ENCODE results near the gene FBLN1. TPM values are rescaled to one million over a fixed set of nuclear protein-coding genes. Genes with fewer than 3 reads are reported as not detected.

The FBLN1 gene
- polyA plus RNA-seq, 1 donor from 2014 or later: 3.4 TPM

DNA sequence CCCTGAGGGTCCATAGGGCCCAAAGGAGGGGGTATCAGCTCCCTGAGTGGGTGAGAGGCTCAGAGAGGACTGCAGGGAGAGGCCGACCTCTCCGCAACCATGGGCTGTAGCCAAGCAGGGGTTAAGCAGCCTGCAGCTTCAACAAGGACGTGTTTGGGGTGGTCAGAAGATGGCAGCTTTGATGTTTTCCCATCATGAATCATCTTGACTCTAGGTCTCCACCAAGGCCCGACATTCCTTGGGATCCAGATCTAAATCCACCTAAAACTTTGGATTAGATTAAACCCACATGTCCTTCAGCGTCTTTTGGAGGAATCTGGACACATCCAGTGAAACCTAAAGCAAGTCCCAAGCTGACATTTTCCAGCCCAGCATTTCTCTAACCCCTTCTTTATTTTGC, 19.8 kb downstream of the FBLN1 start:
- no peaks in the 10 kb centered on the region for H3K36me3 ChIP-seq (ENCODE audit: insufficient read depth, low read length)
- no peaks in the 10 kb centered on the region for H3K9me2 ChIP-seq (ENCODE audit: insufficient read depth, low read length)
- no peaks in the 10 kb centered on the region for H3K79me2 ChIP-seq (replicated peaks; ENCODE audit: insufficient read depth, low read length)
- H3K9me3 ChIP-seq (ENCODE audit: low read length): no peaks in the 10 kb centered on the region
- H3K4me2 ChIP-seq (ENCODE audit: low read length): no peak overlapping the region
- H4K20me1 ChIP-seq (ENCODE audit: insufficient read depth): no peaks in the 10 kb centered on the region
- H3K4me3 ChIP-seq (ENCODE audit: low read length): no peak overlapping the region
- no peak overlapping the region for H3K27ac ChIP-seq (ENCODE audit: low read length)
- H3K27me3 ChIP-seq (ENCODE audit: insufficient read depth, low read depth, low read length): no peaks in the 10 kb centered on the region
- no peak overlapping the region for H3K9ac ChIP-seq (ENCODE audit: low read length)
- TF ChIP-seq, protein P1, sequence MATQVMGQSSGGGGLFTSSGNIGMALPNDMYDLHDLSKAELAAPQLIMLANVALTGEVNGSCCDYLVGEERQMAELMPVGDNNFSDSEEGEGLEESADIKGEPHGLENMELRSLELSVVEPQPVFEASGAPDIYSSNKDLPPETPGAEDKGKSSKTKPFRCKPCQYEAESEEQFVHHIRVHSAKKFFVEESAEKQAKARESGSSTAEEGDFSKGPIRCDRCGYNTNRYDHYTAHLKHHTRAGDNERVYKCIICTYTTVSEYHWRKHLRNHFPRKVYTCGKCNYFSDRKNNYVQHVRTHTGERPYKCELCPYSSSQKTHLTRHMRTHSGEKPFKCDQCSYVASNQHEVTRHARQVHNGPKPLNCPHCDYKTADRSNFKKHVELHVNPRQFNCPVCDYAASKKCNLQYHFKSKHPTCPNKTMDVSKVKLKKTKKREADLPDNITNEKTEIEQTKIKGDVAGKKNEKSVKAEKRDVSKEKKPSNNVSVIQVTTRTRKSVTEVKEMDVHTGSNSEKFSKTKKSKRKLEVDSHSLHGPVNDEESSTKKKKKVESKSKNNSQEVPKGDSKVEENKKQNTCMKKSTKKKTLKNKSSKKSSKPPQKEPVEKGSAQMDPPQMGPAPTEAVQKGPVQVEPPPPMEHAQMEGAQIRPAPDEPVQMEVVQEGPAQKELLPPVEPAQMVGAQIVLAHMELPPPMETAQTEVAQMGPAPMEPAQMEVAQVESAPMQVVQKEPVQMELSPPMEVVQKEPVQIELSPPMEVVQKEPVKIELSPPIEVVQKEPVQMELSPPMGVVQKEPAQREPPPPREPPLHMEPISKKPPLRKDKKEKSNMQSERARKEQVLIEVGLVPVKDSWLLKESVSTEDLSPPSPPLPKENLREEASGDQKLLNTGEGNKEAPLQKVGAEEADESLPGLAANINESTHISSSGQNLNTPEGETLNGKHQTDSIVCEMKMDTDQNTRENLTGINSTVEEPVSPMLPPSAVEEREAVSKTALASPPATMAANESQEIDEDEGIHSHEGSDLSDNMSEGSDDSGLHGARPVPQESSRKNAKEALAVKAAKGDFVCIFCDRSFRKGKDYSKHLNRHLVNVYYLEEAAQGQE (IDR thresholded peaks at IDR 0.05; ENCODE audit: borderline replicate concordance): no peak
- no peak for TF ChIP-seq MXI1 (conservative IDR thresholded peaks at IDR 0.05; ENCODE audit: poor library complexity, severe bottlenecking)
- TF ChIP-seq SMC3 (conservative IDR thresholded peaks at IDR 0.05; ENCODE audit: poor library complexity): no peak
- TF ChIP-seq EZH2 (IDR thresholded peaks at IDR 0.05; ENCODE audit: borderline replicate concordance, insufficient read depth, low read length, poor library complexity, severe bottlenecking): no peak
- no peak for TF ChIP-seq EP300 (conservative IDR thresholded peaks at IDR 0.05; ENCODE audit: poor library complexity, severe bottlenecking)
- no peak for TF ChIP-seq TAF1 (IDR thresholded peaks at IDR 0.05; ENCODE audit: low read depth)
- no peak for TF ChIP-seq RAD21 (conservative IDR thresholded peaks at IDR 0.05)
- TF ChIP-seq CTCF (IDR thresholded peaks at IDR 0.05; ENCODE audit: poor library complexity, severe bottlenecking): no peak
- TF ChIP-seq POLR2AphosphoS5 (IDR thresholded peaks at IDR 0.05): no peak
- H2AFZ ChIP-seq (ENCODE audit: low read depth, low read length): no peak overlapping the region
- no peaks in the 10 kb centered on the region for H3F3A ChIP-seq (ENCODE audit: insufficient read depth, low read length, poor library complexity, severe bottlenecking)

- H3K4me2 ChIP-seq (ENCODE audit: low read length): no peak overlapping the region
- H3K27ac ChIP-seq (ENCODE audit: low read length): no peak overlapping the region
These were observed 21.5 kb downstream of the FBLN1 start for GRCh38 chr22:45524157-45524556.

More at GRCh38 chr22:45524157-45524556, 21.5 kb downstream of the FBLN1 start:
- H3K36me3 ChIP-seq (ENCODE audit: insufficient read depth, low read length): no peaks in the 10 kb centered on the region
- H3K9me3 ChIP-seq (ENCODE audit: low read length): no peaks in the 10 kb centered on the region
- H3K9me2 ChIP-seq (ENCODE audit: insufficient read depth, low read length): no peaks in the 10 kb centered on the region
- H3K4me3 ChIP-seq (ENCODE audit: low read length): no peak overlapping the region
- H4K20me1 ChIP-seq (ENCODE audit: insufficient read depth): no peaks in the 10 kb centered on the region
- no peak overlapping the region for H2AFZ ChIP-seq (ENCODE audit: low read depth, low read length)
- no peaks in the 10 kb centered on the region for H3K27me3 ChIP-seq (ENCODE audit: insufficient read depth, low read depth, low read length)
- TF ChIP-seq CTCF (IDR thresholded peaks at IDR 0.05; ENCODE audit: poor library complexity, severe bottlenecking): no peak
- no peak for TF ChIP-seq EP300 (conservative IDR thresholded peaks at IDR 0.05; ENCODE audit: poor library complexity, severe bottlenecking)
- TF ChIP-seq POLR2AphosphoS5 (IDR thresholded peaks at IDR 0.05): no peak
- no peak for TF ChIP-seq MXI1 (conservative IDR thresholded peaks at IDR 0.05; ENCODE audit: poor library complexity, severe bottlenecking)
- TF ChIP-seq TAF1 (IDR thresholded peaks at IDR 0.05; ENCODE audit: low read depth): no peak
- no peak for TF ChIP-seq SMC3 (conservative IDR thresholded peaks at IDR 0.05; ENCODE audit: poor library complexity)
- TF ChIP-seq RAD21 (conservative IDR thresholded peaks at IDR 0.05): no peak
- TF ChIP-seq EZH2 (IDR thresholded peaks at IDR 0.05; ENCODE audit: borderline replicate concordance, insufficient read depth, low read length, poor library complexity, severe bottlenecking): no peak
- TF ChIP-seq, protein P1 (IDR thresholded peaks at IDR 0.05; ENCODE audit: borderline replicate concordance): no peak
- no peaks in the 10 kb centered on the region for H3F3A ChIP-seq (ENCODE audit: insufficient read depth, low read length, poor library complexity, severe bottlenecking)
- no peaks in the 10 kb centered on the region for H3K79me2 ChIP-seq (replicated peaks; ENCODE audit: insufficient read depth, low read length)
- no peak overlapping the region for H3K9ac ChIP-seq (ENCODE audit: low read length)

Data from neural cell (in vitro differentiated cells).